OCI-LY3 (cell line): ENCODE results near the gene RND3.

ENCODE experiments used
- EZH2phosphoT487 ChIP-seq: fragments of 200-600 bp; shearing (Covaris generic); IDR thresholded peaks from 2 replicates; pipeline ENCODE4 v1.6.1; 2018; ENCODE audit warnings: antibody characterized with exemption, mixed run types, low read depth
- TF ChIP-seq, protein P1 (sequence below): fragments of 200-600, 300-600 bp; sonication (generic); IDR thresholded peaks from 2 replicates; pipeline ENCODE4 v1.5.1; 2014; ENCODE audit warnings: antibody characterized with exemption, low read length, low read depth

DNA sequence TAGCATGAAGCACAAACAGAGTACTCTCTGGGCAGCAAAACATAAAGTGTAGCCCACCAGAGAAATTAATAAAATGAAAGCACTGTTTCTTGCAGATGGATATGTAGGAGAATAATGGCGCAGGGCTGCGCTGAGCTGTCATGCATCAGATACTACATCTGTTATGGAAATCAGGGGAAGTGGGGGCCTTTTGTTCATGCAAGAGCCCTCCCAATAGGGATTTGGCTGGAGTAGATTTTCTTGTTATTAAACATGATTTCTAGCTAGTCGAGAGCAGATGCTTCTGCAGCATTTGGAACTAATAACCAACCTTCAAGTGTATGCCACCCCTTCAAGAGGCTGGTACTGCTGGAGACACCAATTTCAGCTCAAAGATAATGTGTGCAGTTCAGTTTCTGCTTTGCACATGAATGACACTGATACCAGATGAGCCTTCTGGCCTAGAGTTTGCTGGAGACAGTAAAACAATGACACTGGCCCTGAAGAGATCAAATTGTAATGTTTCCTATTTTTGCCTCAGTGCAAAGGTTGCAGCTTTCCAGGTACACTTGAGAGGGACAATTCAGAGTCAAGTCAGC lies 58.0 kb downstream of the RND3 start:
- TF ChIP-seq, protein P1, sequence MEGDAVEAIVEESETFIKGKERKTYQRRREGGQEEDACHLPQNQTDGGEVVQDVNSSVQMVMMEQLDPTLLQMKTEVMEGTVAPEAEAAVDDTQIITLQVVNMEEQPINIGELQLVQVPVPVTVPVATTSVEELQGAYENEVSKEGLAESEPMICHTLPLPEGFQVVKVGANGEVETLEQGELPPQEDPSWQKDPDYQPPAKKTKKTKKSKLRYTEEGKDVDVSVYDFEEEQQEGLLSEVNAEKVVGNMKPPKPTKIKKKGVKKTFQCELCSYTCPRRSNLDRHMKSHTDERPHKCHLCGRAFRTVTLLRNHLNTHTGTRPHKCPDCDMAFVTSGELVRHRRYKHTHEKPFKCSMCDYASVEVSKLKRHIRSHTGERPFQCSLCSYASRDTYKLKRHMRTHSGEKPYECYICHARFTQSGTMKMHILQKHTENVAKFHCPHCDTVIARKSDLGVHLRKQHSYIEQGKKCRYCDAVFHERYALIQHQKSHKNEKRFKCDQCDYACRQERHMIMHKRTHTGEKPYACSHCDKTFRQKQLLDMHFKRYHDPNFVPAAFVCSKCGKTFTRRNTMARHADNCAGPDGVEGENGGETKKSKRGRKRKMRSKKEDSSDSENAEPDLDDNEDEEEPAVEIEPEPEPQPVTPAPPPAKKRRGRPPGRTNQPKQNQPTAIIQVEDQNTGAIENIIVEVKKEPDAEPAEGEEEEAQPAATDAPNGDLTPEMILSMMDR: no peak
- no peak for TF ChIP-seq EZH2phosphoT487
